Spinal cord (tissue), 10 donors: ENCODE data around the gene IL1RAPL1. TPM values are rescaled to one million over a fixed set of nuclear protein-coding genes. Genes with fewer than 3 reads are reported as not detected.

Source experiments
- DNase-seq, 6 donors: peaks; one replicate each; pipeline versions ENCODE4 v3.0.0 to v3.0.0-alpha.2; 2013 to 2015; ENCODE audit warnings: low spot score in 6 of 6, low read depth in 4 of 6
- H3K27ac ChIP-seq: one replicate; pipeline ENCODE4 v1.5.1; 2013; ENCODE audit warnings: low read depth, low read length, control low read depth
- H3K27me3 ChIP-seq: one replicate; pipeline ENCODE4 v1.6.1; 2013; ENCODE audit warnings: low read length; ENCODE audit not compliant: control insufficient read depth, insufficient read depth
- H3K36me3 ChIP-seq: one replicate; pipeline ENCODE4 v1.6.1; 2013; ENCODE audit warnings: low read length; ENCODE audit not compliant: control insufficient read depth, insufficient read depth
- H3K4me1 ChIP-seq: one replicate; pipeline ENCODE4 v1.6.1; 2013; ENCODE audit warnings: low read length; ENCODE audit not compliant: control insufficient read depth, insufficient read depth
- H3K4me3 ChIP-seq: one replicate; pipeline ENCODE4 v1.5.1; 2013; ENCODE audit warnings: low read depth, low read length, control low read depth
- H3K9me3 ChIP-seq: one replicate; pipeline ENCODE4 v1.6.1; 2013; ENCODE audit warnings: low read length; ENCODE audit not compliant: control insufficient read depth, insufficient read depth
- WGBS: methylation state at CpG from one replicate; pipeline ENCODE4 v1.1.5; 2013; ENCODE audit warnings: missing lambda C conversion rate; ENCODE audit not compliant: insufficient coverage; 5-methylcytosine and 5-hydroxymethylcytosine counted together
- polyA plus RNA-seq, 2 donors: library from polyadenylated mRNA; unstranded; fragments of 120-200 nt; gene quantifications; one replicate each; pipeline ENCODE4 v1.2.1, GENCODE V29; 2013; ENCODE audit not compliant: insufficient read length in 2 of 2
- total RNA-seq, 2 donors: library from RNA; depleted of rRNA in 1 of 2; stranded (reverse); fragments of 120-200 nt in 1 of 2; fragments of >200 nt in 1 of 2; gene quantifications; one replicate each; pipeline versions ENCODE4 v1.2.3 to v1.2.4, GENCODE V29; 2013 to 2014
- donor health status: healthy.

IL1RAPL1 gene
- total and polyA plus RNA-seq, 4 donors: 2.3 to 24.5 (median 7.0) TPM

DNA sequence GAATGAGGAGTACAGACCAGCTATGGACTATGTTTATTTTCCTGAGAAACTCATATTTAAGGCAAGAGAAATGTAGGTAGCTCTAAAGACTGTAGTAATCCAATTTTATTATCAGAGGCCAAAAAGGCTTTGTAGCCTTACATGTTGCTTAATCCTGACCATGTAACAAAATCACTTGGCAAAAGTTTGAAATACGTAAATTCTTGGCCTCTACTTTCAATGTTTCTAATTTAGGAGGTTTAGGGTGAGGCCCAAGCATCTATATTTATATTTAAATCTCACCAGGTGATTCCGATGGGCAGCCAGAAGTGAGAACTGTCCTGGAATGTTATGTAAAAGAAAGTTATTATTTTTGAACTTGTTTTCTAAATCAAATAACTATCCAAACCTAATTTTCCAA, 289.7 kb downstream of the IL1RAPL1 start:
- DNase-seq: no peak
- H3K27ac ChIP-seq: no peak overlapping the region
- H3K27me3 ChIP-seq: no peaks in the 10 kb centered on the region
- WGBS: no CpG with 5 or more reads among the region's 2 CpGs
- H3K9me3 ChIP-seq: no peaks in the 10 kb centered on the region
- no peaks in the 10 kb centered on the region for H3K4me1 ChIP-seq
- H3K36me3 ChIP-seq: no peaks in the 10 kb centered on the region
- no peak overlapping the region for H3K4me3 ChIP-seq

- H3K4me1 ChIP-seq: no peaks in the 10 kb centered on the region
- no peak overlapping the region for H3K27ac ChIP-seq
- H3K4me3 ChIP-seq: no peak overlapping the region
- H3K27me3 ChIP-seq: no peaks in the 10 kb centered on the region
- no peak for DNase-seq
- H3K9me3 ChIP-seq: no peaks in the 10 kb centered on the region
- no peaks in the 10 kb centered on the region for H3K36me3 ChIP-seq
These were observed 292.9 kb downstream of the IL1RAPL1 start for GRCh38 chrX:28880136-28880535.

- H3K4me1 ChIP-seq: no peaks in the 10 kb centered on the region
- no peak overlapping the region for H3K27ac ChIP-seq
- H3K27me3 ChIP-seq: no peaks in the 10 kb centered on the region
- no peaks in the 10 kb centered on the region for H3K9me3 ChIP-seq
- no peaks in the 10 kb centered on the region for H3K36me3 ChIP-seq
- H3K4me3 ChIP-seq: no peak overlapping the region
- no peak for DNase-seq
- no CpG with 5 or more reads among the region's 1 CpG for WGBS
These were observed 297.6 kb downstream of the IL1RAPL1 start for GRCh38 chrX:28884823-28885222.

DNA sequence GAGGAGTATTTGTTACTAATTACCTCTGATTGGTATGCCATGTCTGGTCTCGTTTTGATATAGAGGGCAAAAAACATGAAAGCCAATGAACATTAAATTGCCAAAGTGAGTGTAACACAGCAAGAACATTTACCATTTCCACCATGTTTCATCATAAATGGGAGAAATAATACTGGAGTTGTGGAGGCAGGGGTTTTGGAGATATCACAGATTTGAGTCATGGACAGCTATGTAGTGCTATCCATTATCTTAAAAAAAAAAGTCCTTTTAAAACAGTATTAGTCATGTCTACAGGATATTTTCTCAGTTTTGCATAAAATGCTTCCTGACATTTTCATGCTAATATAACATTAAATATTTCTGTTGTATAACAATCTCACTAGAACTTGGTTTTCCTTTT, 301.2 kb downstream of the IL1RAPL1 start:
- no peaks in the 10 kb centered on the region for H3K36me3 ChIP-seq
- no peaks in the 10 kb centered on the region for H3K27me3 ChIP-seq
- no peaks in the 10 kb centered on the region for H3K4me1 ChIP-seq
- no peaks in the 10 kb centered on the region for H3K9me3 ChIP-seq
- WGBS: no CpG with 5 or more reads among the region's 1 CpG
- no peak overlapping the region for H3K4me3 ChIP-seq
- no peak for DNase-seq
- no peak overlapping the region for H3K27ac ChIP-seq

- Histone ChIP-seq H3K36me3 (no peaks in the 10 kb centered on the region), H3K4me1 (no peaks in the 10 kb centered on the region), H3K27me3 (no peaks in the 10 kb centered on the region), H3K4me3 (peak overlapping the region; percentile 5), H3K9me3 (no peaks in the 10 kb centered on the region), H3K27ac (no peak overlapping the region)
- DNase-seq: peak in 2 of 6 donors; percentile 10 to 63
- WGBS: no CpG with 5 or more reads among the region's 8 CpGs
These were observed 302.4 kb downstream of the IL1RAPL1 start for GRCh38 chrX:28889591-28890090.

GRCh38 chrX:28901637-28902036, 314.4 kb downstream of the IL1RAPL1 start:
- no peak overlapping the region for H3K27ac ChIP-seq
- H3K27me3 ChIP-seq: no peaks in the 10 kb centered on the region
- DNase-seq: no peak
- no CpG with 5 or more reads among the region's 3 CpGs for WGBS
- H3K9me3 ChIP-seq: no peaks in the 10 kb centered on the region
- no peak overlapping the region for H3K4me3 ChIP-seq
- no peaks in the 10 kb centered on the region for H3K4me1 ChIP-seq
- no peaks in the 10 kb centered on the region for H3K36me3 ChIP-seq

- no CpG with 5 or more reads among the region's 2 CpGs for WGBS
- DNase-seq: no peak
- no peaks in the 10 kb centered on the region for H3K9me3 ChIP-seq
These were observed 323.2 kb downstream of the IL1RAPL1 start for GRCh38 chrX:28910487-28910886.

GRCh38 chrX:28920153-28920943, 333.1 kb downstream of the IL1RAPL1 start:
- peak overlapping the region; percentile 40 for H3K27ac ChIP-seq
- no peaks in the 10 kb centered on the region for H3K27me3 ChIP-seq
- 17% methylated on average over 1 of the region's 5 CpGs for WGBS
- H3K4me1 ChIP-seq: no peaks in the 10 kb centered on the region
- no peaks in the 10 kb centered on the region for H3K36me3 ChIP-seq
- no peak overlapping the region for H3K4me3 ChIP-seq
- H3K9me3 ChIP-seq: no peaks in the 10 kb centered on the region
- peak in 5 of 6 donors; percentile 2 to 75 (median 23) for DNase-seq

More at GRCh38 chrX:28910487-28910886, 323.2 kb downstream of the IL1RAPL1 start:
- Histone ChIP-seq H3K27me3 (no peaks in the 10 kb centered on the region), H3K27ac (no peak overlapping the region), H3K4me3 (no peak overlapping the region), H3K36me3 (no peaks in the 10 kb centered on the region), H3K4me1 (no peaks in the 10 kb centered on the region)

DNA sequence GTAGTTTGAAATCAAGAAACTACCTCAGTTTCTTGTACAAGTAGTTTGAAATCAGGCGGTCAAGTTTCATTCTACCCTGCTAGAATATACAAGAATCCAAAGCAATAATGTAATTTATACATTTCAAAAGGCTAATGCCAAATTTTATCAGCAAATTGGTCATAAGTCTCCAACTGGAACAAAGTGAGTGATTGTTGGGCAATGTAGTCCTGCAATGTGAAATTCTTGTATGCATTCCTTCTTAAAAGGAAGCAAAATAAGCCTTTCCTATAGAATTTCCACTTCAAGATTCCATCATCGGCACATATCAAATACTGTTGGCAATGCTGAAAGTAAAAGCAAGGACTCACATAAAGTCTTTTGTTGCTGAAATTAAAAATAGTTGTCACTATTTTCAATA, 334.9 kb downstream of the IL1RAPL1 start:
- H3K4me1 ChIP-seq: no peaks in the 10 kb centered on the region
- no peaks in the 10 kb centered on the region for H3K27me3 ChIP-seq
- H3K9me3 ChIP-seq: no peaks in the 10 kb centered on the region
- H3K4me3 ChIP-seq: no peak overlapping the region
- no CpG with 5 or more reads among the region's 2 CpGs for WGBS
- no peak for DNase-seq
- H3K36me3 ChIP-seq: no peaks in the 10 kb centered on the region
- H3K27ac ChIP-seq: no peak overlapping the region

GRCh38 chrX:28946846-28947245, 359.6 kb downstream of the IL1RAPL1 start:
- DNase-seq: no peak
- Histone ChIP-seq H3K27ac (no peak overlapping the region), H3K4me3 (no peak overlapping the region), H3K9me3 (no peaks in the 10 kb centered on the region), H3K36me3 (no peaks in the 10 kb centered on the region), H3K4me1 (no peaks in the 10 kb centered on the region), H3K27me3 (no peaks in the 10 kb centered on the region)
- 40% methylated on average over 1 of the region's 3 CpGs for WGBS
